Right cardiac atrium (tissue), 5 donors: ENCODE data around the gene PDCD5. TPM values are rescaled to one million over a fixed set of nuclear protein-coding genes. Genes with fewer than 3 reads are reported as not detected.
"Not testable (repeated sequence)": the region's sequence is repeated elsewhere in the genome, so short reads cannot be mapped to it uniquely, and the experiment has no call there.

Source experiments
- ATAC-seq, 2 donors: fragments of 200-7000 bp; cut with Tn5 transposase; one replicate each; pipeline versions ENCODE4 v1.8.0 to v1.9.1; 2020; ENCODE audit warnings: moderate library complexity in 2 of 2, mild to moderate bottlenecking in 1 of 2
- DNase-seq, 3 donors: peaks; one replicate each; pipeline ENCODE4 v3.0.0-alpha.2; 2020
- H3K27ac ChIP-seq: one replicate; pipeline ENCODE4 v1.5.1; 2013; ENCODE audit warnings: mild to moderate bottlenecking, low read length, control low read depth, moderate library complexity
- H3K27me3 ChIP-seq: one replicate; pipeline ENCODE4 v1.6.1; 2013; ENCODE audit not compliant: control insufficient read depth, insufficient read depth
- H3K4me1 ChIP-seq: one replicate; pipeline ENCODE4 v1.6.1; 2013; ENCODE audit warnings: low read length; ENCODE audit not compliant: control insufficient read depth, insufficient read depth
- H3K4me3 ChIP-seq: one replicate; pipeline ENCODE4 v1.5.1; 2013; ENCODE audit warnings: low read length, control low read depth
- H3K9me3 ChIP-seq: one replicate; pipeline ENCODE4 v1.6.1; 2013; ENCODE audit warnings: low read length; ENCODE audit not compliant: control insufficient read depth
- WGBS: extraction: QIAGEN DNeasy Blood & Tissue Kit; methylation state at CpG from one replicate; pipeline ENCODE4 v1.1.7; 2013; 5-methylcytosine and 5-hydroxymethylcytosine counted together
- intact Hi-C, 4 donors: fragments of 100-400 bp; cut with DNase I; formaldehyde crosslinking; loops; one replicate each; pipeline versions ENCODE4 v1.11.0 to v1.14.0; 2022 to 2023
- long read RNA-seq, 4 donors: library from polyadenylated mRNA; unstranded; transcript quantifications; one replicate each; pipeline ENCODE4 v2.0.0, GENCODE V29; 2020 to 2021
- polyA plus RNA-seq: library from polyadenylated mRNA; stranded (reverse); fragments of 200-250 nt; gene quantifications from one replicate; pipeline ENCODE4 v1.2.3, GENCODE V29; 2013
- total RNA-seq, 4 donors: library from RNA; stranded (reverse); fragmentation: NEBNext Ultra II Directional; extraction: Animal tissue kit (Norgen Biotek cat#: 25700); gene quantifications; one replicate each; pipeline ENCODE4 v1.2.1, GENCODE V29; 2021
- donor health status: healthy with polysubstance abuse.
- donor health status: DM: no; HTN: yes; CAD: no.
- donor health status: DM: no; HTN: no; CAD: no.
- donor health status: DM: no; HTN: yes; CAD: no; lungs with severe emphysema.
- donor health status: DM: yes; HTN: yes; CAD: no.

Gene PDCD5
- total RNA-seq = 100 to 1,000 TPM; 113 to 122 (median 116) TPM
- 254 TPM for polyA plus RNA-seq
- long read RNA-seq, donor 1, transcript PDCD5-205 (4 exons, 480 nt) = minor isoform, 7 of 62 reads
- long read RNA-seq, donor 1, transcript PDCD5-207 (6 exons, 699 nt) = major isoform, 47 of 62 reads
- long read RNA-seq, donor 1, partial matches to known transcripts = 2 of 62 reads
- long read RNA-seq, donor 1, other reads (novel, unspliced or antisense) = 3 of 62 reads
- long read RNA-seq, donor 2, transcript PDCD5-207 (6 exons, 699 nt) = major isoform, 59 of 75 reads
- long read RNA-seq, donor 2, transcript PDCD5-205 (4 exons, 480 nt) = minor isoform, 7 of 75 reads
- long read RNA-seq, donor 2, partial matches to known transcripts = 3 of 75 reads
- long read RNA-seq, donor 2, other reads (novel, unspliced or antisense) = 5 of 75 reads
- long read RNA-seq, donor 3, transcript PDCD5-205 (4 exons, 480 nt) = minor isoform, 5 of 41 reads
- long read RNA-seq, donor 3, transcript PDCD5-207 (6 exons, 699 nt) = major isoform, 23 of 41 reads
- long read RNA-seq, donor 3, partial matches to known transcripts = 5 of 41 reads
- long read RNA-seq, donor 3, other reads (novel, unspliced or antisense) = 6 of 41 reads
- long read RNA-seq, donor 4, transcript PDCD5-207 (6 exons, 699 nt) = major isoform, 31 of 39 reads
- long read RNA-seq, donor 4, partial matches to known transcripts = 1 of 39 reads
- long read RNA-seq, donor 4, other reads (novel, unspliced or antisense) = 3 of 39 reads

GRCh38 chr19:32580901-32581704 lies at the start of gene PDCD5:
PDCD5 (plus strand) TSS chr19:32581190; CDS start chr19:32581262, 72 bp downstream.
- no peaks in the 10 kb centered on the region for H3K4me1 ChIP-seq
- WGBS = under 1% methylated on average over 81 of the region's 81 CpGs
- no peaks in the 10 kb centered on the region for H3K27me3 ChIP-seq
- ATAC-seq (peak; percentile 99), DNase-seq (peak; percentile 98 to 99 (median 99))
- intact Hi-C loops = no loop called here
- peak within 1 kb of the TSS; percentile 59 for H3K27ac ChIP-seq
- no peaks in the 10 kb centered on the region for H3K9me3 ChIP-seq
- peak within 1 kb of the TSS; percentile 66 for H3K4me3 ChIP-seq

- H3K4me3 ChIP-seq = no peak overlapping the region
- H3K9me3 ChIP-seq = peaks cover 2% of the 10 kb centered on the region
- intact Hi-C loops = no loop called here
- WGBS = 92% methylated on average over 3 of the region's 3 CpGs
- H3K27ac ChIP-seq = no peak overlapping the region
- no peaks in the 10 kb centered on the region for H3K4me1 ChIP-seq
- no peaks in the 10 kb centered on the region for H3K27me3 ChIP-seq
- no peak for DNase-seq
- ATAC-seq = no peak
These were observed 48.8 kb upstream of the PDCD5 start for GRCh38 chr19:32532233-32532632.

GRCh38 chr19:32537580-32537979 lies 43.4 kb upstream of the PDCD5 start:
- Histone ChIP-seq H3K27me3 (no peaks in the 10 kb centered on the region), H3K4me1 (no peaks in the 10 kb centered on the region), H3K9me3 (no peaks in the 10 kb centered on the region), H3K27ac (no peak overlapping the region), H3K4me3 (no peak overlapping the region)
- ATAC-seq = no peak
- intact Hi-C loops = no loop called here
- WGBS = 63% methylated on average over 5 of the region's 5 CpGs
- no peak for DNase-seq

- H3K27ac ChIP-seq = no peak overlapping the region
- H3K9me3 ChIP-seq = no peaks in the 10 kb centered on the region
- no peaks in the 10 kb centered on the region for H3K27me3 ChIP-seq
- no peak overlapping the region for H3K4me3 ChIP-seq
- intact Hi-C loops = no loop called here
- ATAC-seq (no peak), DNase-seq (no peak)
- 79% methylated on average over 12 of the region's 12 CpGs for WGBS
- no peaks in the 10 kb centered on the region for H3K4me1 ChIP-seq
These were observed 41.6 kb upstream of the PDCD5 start for GRCh38 chr19:32539240-32539916.

- intact Hi-C loops = no loop called here
- no peak overlapping the region for H3K4me3 ChIP-seq
- no peaks in the 10 kb centered on the region for H3K27me3 ChIP-seq
- H3K4me1 ChIP-seq = no peaks in the 10 kb centered on the region
- H3K9me3 ChIP-seq = no peaks in the 10 kb centered on the region
- ATAC-seq (no peak), DNase-seq (no peak)
- no peak overlapping the region for H3K27ac ChIP-seq
- WGBS = 56% methylated on average over 3 of the region's 3 CpGs
These were observed 40.4 kb upstream of the PDCD5 start for GRCh38 chr19:32540621-32541020.

- 94% methylated on average over 5 of the region's 5 CpGs for WGBS
- H3K27me3 ChIP-seq = not testable (repeated sequence)
These were observed 39.6 kb upstream of the PDCD5 start for GRCh38 chr19:32541376-32541775.

GRCh38 chr19:32542477-32543108 lies 38.4 kb upstream of the PDCD5 start:
- WGBS = 73% methylated on average over 8 of the region's 8 CpGs
- intact Hi-C loops = no loop called here
- Histone ChIP-seq H3K9me3 (no peaks in the 10 kb centered on the region), H3K27ac (no peak overlapping the region), H3K4me3 (no peak overlapping the region), H3K27me3 (no peaks in the 10 kb centered on the region), H3K4me1 (no peaks in the 10 kb centered on the region)
- no peak for DNase-seq
- ATAC-seq = no peak

More at GRCh38 chr19:32541376-32541775, 39.6 kb upstream of the PDCD5 start:
- ATAC-seq, H3K4me1 ChIP-seq, DNase-seq, H3K9me3 ChIP-seq, H3K4me3 ChIP-seq, H3K27ac ChIP-seq, intact Hi-C loops: not testable (repeated sequence)

- intact Hi-C loops = no loop called here
- Histone ChIP-seq H3K27ac (no peak overlapping the region), H3K4me1 (no peaks in the 10 kb centered on the region), H3K9me3 (no peaks in the 10 kb centered on the region), H3K4me3 (no peak overlapping the region), H3K27me3 (no peaks in the 10 kb centered on the region)
- ATAC-seq = no peak
- WGBS = 81% methylated on average over 11 of the region's 11 CpGs
- no peak for DNase-seq
These were observed 37.7 kb upstream of the PDCD5 start for GRCh38 chr19:32543115-32543900.

- no peak overlapping the region for H3K27ac ChIP-seq
- no peaks in the 10 kb centered on the region for H3K4me1 ChIP-seq
- DNase-seq = no peak
- H3K9me3 ChIP-seq = no peaks in the 10 kb centered on the region
- WGBS = 80% methylated on average over 7 of the region's 7 CpGs
- ATAC-seq = no peak
- H3K4me3 ChIP-seq = no peak overlapping the region
- H3K27me3 ChIP-seq = no peaks in the 10 kb centered on the region
- intact Hi-C loops = no loop called here
These were observed 36.1 kb upstream of the PDCD5 start for GRCh38 chr19:32544917-32545316.

GRCh38 chr19:32550666-32551065 lies 30.3 kb upstream of the PDCD5 start:
- no peak for ATAC-seq
- 45% methylated on average over 5 of the region's 5 CpGs for WGBS
- intact Hi-C loops = no loop called here

More at GRCh38 chr19:32550666-32551065, 30.3 kb upstream of the PDCD5 start:
- Histone ChIP-seq H3K9me3 (no peaks in the 10 kb centered on the region), H3K27me3 (no peaks in the 10 kb centered on the region), H3K27ac (no peak overlapping the region), H3K4me3 (no peak overlapping the region), H3K4me1 (no peaks in the 10 kb centered on the region)
- no peak for DNase-seq
